NK-92 (cell line): ENCODE results near the gene KRTAP10-1.
"Not testable (repeated sequence)": the region's sequence is repeated elsewhere in the genome, so short reads cannot be mapped to it uniquely, and the experiment has no call there.

Source experiments
- DNase-seq: peaks from one replicate; lab custom pipeline; 2025; ENCODE audit not compliant: unreplicated experiment; lab: John Stamatoyannopoulos, UW

KRTAP10-1 gene

DNA sequence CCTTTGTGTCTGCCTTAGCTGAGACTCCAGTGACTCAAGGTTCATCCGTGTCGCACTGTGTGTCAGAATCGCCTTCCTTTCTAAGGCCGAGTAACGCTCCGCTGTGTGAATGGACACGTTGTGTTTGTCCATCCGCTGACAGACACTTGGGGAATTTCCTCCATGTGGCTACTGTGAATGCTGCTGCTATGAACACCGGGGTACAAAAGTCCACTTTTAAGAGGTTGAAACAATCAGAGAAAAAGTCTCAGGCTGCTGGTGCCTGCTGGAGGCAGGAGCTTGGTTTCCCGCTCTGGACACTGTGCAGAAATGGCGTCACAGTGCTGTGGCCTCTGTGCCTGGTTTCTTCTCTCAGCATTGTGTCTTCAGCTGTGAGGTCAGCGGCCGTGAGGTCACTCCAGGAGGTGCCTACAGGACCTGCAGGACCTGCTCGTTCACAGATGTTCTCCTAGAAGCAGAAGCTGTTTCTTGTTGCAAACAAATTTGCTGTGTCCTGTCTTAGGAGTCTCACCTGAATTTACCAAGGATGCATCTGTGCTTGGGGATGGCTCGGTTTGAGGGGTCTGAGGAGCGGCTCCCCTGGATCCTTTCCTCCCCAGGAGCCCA is 34.2 kb downstream of the KRTAP10-1 start:
- no peak for DNase-seq

DNA sequence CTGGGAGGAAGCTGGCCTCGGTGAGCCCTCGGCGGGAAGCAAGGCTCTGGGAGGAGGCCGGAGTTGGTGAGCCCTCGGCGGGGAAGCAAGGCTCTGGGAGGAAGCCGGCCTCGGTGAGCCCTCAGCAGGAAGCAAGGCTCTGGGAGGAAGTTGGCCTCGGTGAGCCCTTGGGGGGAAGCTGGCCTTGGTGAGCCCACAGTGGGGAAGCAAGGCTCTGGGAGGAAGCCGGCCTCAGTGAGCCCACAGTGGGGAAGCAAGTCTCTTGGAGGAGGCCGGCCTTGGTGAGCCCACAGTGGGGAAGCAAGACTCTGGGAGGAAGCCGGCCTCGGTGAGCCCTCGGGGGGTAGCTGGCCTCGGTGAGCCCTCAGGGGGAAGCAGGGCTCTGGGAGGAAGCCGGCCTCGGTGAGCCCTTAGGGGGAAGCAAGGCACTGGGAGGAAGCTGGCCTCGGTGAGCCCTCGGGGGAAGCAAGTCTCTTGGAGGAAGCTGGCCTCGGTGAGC is 36.0 kb downstream of the KRTAP10-1 start:
- no peak for DNase-seq

DNA sequence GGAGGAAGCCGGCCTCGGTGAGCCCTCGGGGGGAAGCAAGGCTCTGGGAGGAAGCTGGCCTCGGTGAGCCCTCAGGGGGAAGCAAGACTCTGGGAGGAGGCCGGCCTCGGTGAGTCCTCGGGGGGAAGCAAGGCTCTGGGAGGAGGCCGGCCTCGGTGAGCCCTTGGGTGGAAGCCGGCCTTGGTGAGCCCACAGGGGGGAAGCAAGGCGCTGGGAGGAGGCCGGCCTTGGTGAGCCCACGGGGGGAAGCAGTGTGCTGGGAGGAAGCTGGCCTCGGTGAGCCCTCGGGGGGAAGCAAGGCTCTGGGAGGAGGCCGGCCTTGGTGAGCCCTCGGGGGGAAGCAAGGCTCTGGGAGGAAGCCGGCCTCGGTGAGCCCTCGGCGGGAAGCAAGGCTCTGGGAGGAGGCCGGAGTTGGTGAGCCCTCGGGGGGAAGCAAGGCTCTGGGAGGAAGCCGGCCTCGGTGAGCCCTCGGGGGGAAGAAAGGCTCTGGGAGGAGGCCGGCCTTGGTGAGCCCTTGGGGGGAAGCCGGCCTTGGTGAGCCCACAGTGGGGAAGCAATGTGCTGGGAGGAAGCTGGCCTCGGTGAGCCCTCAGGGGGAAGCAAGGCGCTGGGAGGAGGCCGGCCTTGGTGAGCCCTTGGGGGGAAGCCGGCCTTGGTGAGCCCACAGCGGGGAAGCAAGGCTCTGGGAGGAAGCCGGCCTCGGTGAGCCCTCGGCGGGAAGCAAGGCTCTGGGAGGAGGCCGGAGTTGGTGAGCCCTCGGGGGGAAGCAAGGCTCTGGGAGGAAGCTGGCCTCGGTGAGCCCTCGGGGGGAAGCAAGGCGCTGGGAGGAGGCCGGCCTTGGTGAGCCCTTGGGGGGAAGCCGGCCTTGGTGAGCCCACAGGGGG is 36.7 kb downstream of the KRTAP10-1 start:
- DNase-seq, result not testable (repeated sequence)

DNA sequence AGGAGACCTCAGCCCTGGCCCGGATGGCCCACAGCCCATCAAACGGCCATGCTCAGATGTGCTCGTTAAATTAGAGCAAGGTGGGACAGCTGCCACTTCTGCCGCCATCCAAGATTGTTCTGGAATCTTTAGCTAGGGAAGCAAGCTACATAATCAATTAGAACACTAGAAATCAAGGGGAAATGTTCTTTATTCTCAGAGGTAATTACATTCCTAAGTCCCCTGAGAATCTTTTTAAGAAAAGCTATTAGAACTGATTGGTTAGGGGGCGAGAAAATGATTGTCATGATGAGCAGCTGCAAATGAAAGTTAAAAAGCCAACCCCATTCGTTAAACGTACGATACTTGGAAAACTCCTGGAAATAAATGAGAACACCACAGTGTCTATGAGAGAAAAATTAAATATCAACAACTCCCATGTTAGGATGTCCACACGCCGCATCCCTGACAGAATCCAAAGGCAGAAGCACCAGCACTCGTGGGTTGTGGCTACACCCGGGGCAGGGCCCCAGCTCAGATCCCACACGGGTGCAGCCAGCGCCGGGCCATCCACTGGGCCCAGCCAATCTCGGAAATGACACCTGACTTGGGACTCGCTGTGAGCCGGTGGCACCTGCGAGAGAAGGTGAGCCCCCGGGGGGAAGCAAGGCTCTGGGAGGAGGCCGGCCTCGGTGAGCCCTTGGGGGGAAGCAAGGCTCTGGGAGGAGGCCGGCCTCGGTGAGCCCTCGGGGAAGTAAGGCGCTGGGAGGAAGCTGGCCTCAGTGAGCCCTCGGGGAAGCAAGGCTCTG is 37.6 kb downstream of the KRTAP10-1 start:
- no peak for DNase-seq

DNA sequence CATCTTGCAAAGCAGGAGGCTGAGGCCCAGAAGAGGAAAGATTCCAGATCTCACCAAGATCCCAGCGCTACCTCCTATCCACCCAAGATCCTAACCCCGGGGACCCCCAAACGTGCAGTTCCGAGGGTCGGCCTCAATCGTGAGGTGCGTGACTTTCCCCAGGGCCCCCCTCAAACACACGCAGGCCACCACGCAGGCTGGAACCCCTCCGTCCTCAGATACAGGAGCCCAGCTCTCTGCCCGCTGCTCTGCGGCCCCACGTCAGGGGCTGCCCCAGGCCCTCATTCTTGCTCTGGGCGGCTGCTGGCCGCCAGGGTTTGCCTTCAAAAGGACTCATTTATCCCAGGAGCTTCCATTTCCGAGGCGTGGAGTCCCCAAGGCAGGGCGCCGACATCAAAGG is 39.9 kb downstream of the KRTAP10-1 start:
- DNase-seq, result no peak

DNA sequence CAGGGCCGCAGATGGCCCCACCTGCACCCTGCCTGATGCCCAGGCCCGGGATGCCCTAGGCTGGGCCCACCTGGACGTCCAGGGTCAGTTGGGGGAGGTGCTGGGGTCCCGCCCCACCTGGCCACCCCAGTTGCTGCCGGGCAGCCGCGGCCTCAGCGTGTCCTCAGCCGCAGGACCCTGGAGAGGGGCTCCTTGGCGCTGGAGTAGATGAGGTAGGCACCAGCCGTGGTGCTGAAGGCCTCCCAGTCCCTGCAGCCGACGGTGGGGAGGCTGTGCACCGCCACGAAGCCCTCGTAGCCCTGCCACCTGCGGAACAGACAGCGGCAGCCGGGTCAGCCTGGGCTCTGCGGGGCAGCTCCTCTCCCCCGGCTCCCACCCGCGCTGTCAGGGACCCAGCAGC is 40.4 kb downstream of the KRTAP10-1 start:
- no peak for DNase-seq

DNA sequence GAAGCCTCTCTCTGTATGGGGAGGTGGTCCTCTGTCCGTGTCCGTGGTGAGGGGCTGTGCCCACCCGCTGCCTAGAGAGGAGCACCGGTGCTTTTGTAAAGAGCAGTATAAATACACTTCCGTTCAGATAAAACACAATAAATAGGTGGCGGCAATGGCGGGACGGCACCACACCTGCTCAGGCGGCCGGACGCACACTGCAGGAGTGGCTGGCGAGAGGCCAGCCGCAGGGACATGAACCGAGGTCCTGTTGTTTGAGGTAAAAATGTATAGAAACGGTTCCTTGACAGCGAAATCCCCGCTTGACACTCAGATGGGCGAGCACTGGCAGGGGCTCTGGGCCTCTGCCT is 40.8 kb downstream of the KRTAP10-1 start:
- DNase-seq, result no peak

DNA sequence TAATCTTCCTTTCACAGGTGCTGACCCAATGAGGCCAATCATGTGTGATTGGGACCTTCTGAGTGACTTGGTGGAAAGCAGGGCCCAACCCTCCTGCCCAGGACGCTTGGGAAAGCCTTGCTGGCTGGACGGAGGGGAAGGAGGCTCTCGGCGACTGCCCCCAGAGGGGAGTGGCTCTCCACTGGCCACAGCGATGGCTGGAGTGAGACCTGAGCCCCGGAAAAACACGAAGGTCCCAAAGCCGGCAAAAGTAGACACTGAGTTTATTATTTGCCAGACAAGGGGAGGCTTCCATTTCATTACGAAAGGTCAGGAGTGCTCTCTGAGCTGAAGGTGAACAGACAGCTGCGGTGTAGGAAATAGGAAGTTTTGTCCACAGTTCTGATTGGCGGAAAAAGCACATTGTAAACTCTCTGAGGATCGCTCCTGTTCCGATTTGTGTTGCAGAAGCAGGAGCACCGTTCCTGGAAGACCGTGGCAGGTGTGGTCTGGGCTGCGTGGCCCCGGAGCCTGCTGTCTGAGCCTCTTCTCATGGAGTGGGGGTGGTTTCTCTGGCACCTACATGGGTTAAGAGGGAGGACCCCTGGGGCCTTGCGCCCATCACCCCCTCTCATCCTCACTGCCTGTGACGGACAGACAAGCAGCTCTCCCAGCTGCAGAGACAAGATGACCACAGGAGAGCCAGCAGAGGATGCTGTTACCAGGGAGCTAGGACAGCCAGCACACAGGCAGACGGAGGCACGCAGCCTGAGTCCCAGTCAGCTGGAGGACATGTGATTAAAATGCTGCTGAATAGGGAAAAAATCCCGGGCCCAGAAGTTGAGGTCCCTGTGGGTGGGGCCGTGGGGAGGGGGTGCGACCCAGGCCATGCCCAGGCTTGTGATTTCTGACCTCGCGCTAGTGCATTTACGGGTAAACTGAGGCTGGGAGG is 41.5 kb downstream of the KRTAP10-1 start:
- DNase-seq, result no peak

DNA sequence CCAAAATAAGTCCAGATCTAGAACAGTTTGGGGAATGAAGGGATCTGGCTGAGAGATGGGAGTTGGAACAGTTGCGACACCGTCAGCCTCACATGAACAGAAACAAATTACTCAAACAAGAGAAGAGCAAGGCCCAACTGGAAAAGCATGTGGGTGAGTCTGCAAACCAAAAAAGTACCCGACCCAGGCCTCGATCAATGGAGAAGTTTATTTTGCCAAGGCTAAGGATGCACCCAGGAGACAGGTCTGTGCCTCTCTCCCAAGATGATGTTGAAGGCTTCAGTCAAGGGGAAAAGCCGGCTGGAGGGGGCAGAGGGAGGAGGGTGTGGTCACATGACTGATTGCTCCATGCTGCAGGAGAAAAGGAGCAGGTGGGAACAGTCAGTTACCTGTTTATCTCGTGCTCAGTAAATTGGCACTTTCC is 42.3 kb downstream of the KRTAP10-1 start:
- DNase-seq, result no peak

DNA sequence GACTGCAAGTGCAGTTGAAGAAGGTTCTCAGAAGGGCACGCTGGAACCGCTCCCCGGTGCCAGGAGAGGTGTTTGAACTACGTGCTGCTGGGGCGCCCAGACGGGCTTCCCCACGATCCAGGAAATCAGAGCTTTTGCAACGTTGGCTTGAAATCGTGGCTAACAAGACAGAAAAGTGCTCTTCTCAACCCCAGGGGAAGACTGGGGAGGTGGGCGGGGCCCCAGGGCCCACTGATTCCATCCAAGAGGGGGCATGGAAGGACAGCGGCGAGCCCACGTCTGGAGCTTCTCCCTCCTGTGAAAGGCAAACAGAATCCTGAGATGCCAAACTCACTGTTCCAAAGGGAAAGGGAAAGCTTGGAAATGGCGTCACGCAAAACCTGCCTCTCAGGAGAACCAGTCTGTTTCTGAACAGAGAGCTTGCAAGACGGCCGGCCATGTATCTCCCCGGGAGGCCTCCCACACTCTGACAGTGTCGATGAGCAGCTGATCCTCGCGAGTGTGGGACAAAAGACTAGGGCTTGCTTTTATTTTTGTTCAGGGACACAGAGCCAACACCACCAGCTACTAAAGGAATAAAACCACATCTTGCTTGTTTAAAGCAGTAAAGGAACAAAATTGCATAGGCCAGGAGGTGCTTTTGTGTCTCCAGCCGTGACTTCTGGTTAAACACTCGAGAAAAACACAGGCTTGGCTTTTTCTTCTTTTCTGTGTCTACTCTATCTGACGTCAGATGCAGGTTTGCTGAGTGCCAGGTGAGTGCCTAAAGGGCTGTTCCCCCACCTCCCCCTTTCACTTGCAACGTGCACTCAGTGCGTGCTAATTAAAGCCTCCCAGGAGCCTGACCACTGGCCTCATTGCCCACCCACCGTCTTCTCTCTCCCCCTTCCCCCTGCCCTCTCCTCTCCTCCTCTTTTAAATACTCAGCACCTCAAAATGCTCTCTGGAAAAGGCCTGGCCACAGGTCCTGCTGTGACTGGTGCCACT is 43.1 kb downstream of the KRTAP10-1 start:
- no peak for DNase-seq

DNA sequence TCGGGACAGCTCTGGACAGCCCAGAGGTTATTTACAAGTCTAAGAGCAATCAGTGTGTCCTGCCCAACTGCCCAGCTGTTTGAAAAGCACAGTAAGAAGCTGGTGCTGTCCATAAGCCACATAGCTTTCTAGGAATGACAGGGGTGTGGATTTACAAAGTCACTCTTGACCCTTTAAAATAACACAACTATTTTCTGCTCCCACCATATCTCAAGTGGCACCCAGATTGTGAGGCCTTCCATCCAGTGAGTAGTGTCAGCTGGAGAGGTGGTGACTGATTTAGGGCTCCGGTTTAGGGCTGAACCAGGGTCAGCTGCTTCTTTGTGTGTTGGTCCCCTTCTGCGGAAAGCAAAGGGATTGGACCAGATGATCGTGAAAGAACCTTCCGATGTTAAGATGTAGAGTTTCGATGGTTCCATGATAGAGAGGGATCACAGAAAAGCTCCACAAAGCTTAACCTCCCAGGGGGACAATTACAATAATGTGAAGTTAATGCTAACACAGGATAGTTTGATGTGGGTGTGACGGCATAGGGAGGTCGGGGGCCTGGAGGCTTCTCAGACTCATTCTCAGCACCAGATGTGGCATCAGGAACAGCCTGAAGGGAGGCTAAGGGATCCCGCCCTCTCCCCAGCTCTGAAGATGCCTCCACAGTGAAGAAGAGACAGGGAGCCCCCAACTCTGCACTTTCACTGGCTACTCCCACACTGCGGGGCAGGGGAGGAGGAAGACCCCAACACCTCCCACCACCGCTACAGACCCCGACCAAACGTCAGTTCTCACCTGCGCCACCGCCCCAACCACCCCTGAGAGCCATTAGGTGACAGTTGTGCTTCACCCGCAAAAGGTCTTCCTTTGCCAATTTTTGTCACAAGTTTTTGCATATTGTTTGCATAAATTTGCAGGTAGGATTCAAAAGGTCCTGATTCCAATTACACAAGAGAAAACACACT is 44.1 kb downstream of the KRTAP10-1 start:
- DNase-seq, result no peak

DNA sequence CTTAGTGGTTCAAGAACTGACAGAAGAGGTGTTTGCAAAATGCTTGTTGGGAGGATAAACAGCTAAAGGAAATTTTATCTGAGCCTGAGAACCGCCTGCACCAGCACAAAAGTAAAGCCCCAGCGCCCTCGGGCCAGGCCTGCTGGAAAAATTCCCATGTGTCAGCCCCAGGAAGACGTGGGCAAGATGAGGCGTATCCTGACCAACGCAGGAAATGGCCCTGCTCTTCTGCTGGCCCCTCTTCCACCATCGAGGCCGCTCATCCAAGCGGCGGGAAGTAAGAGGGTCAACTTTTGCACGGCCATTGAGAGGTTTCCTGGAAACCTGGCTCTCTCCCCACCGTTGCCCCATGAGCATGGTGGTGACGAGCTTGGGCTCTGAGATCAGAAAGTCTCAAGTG is 45.0 kb downstream of the KRTAP10-1 start:
- DNase-seq, result no peak

DNA sequence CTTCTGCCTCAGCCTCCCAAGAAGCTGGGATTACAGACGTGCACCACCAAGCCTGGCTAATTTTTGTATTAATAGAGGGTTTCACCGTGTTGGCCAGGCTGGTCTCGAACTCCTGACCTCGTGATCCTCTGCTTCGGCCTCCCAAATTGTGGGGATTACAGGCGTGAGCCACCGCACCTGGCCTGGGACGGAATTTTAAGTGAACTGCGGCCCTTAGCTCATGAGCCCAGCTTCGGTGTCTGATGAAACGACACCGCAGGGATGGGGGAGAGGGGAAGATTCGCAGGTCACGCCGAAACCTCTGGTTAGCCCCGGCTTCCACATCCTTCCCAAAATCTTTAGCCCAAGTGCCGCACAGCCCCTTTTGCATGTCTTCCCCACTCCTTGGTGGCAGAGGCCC is 45.6 kb downstream of the KRTAP10-1 start:
- DNase-seq, result no peak

DNA sequence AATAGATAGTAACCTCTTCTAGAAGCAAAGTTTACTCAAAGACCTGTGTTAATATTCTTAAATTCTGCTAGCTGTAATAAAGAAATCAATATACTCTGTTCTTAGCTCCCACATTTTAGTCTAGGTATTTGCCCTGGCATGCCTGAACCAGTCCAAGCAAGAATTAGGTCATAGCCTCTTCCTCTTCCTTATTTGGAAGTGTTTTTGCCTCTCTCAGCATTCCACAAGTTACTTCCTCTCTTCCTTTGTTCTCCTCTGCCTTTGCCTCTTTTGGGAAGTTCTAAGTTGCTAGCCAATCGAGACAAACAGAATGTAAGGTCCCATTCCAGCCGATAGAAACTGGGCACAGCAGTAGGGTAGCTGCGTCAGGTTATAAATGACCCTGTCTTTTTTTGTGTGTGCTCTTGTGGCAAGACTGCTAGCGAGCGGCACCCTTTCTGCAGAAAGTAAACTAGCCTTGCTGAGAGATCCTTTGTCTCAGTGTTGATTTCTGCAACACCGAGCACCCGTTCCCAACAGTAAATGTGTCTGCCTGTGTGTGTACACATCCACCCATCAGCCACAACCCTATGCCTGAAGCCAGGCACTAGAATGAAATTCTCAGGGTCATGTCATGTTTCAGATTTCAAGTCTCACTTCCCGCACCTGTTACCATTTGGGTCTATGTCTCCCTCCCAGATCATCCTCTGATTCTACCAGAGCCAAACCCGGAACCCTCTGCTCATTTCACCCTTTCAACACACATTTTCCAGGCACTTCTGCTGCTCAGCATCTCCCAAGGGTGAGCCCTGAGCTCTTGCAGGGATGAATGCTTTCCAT is 47.2 kb downstream of the KRTAP10-1 start:
- no peak for DNase-seq

DNA sequence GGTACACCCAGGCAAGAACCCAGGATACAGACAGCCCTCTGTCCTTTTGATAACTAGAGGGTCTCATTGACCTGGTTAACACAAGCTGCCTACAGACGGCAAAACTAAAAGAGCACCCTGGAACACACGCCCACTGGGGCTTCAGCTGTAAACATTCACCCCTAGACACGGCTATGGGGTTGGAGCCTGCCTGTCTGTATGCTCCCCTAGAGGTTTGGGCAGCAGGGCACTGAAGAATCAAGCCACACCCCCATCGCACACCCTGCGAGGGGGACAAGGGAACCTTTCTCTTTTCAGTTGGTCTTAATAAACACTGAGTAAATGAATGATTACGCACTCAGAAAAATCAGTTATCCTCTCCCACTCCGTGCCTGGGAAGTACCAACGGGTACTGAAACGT is 49.2 kb downstream of the KRTAP10-1 start:
- no peak for DNase-seq

DNA sequence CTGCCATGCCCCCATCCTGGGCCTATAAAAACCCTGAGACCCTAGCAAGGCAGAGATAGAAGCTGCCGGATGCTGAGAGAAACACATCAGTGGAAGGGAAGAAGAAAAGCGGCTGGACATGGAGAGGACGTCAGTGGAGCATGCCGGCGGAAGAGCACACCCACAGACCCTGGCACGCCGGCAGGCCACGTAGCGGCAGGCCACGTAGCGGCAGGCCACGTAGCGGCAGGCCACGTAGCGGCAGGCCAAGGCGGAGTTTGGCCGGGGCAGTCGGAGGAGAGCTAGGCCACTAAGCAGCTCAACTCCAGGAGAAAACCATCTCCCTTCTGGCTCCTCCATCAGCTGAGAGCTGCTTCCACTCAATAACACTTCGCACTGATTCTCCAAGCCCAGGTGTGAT is 49.6 kb downstream of the KRTAP10-1 start:
- no peak for DNase-seq

DNA sequence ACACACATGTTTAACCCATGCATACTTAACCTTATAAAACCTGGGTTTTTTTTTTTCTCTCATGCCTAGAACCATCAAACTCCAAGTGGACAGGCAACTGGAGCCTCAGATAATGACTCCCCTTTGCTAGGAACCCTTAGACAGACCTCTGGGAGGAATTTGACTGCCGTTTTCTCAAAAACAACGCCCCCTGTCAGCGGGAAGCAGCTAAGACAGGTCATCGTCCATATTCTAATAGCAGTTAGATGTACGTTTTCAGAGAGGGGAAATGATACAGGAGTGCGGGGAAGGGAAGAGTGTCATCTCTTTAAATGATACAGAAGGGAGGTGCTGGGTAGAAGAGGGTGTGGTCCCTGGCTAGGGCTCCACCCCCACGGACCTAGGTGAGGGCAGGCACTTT is 50.0 kb downstream of the KRTAP10-1 start:
- DNase-seq, result no peak
